Endothelial cell of umbilical vein (primary cell): ENCODE results near the gene IL1R1. TPM values are rescaled to one million over a fixed set of nuclear protein-coding genes. Genes with fewer than 3 reads are reported as not detected.

Source experiments
- BruUV-seq: library from RNA; stranded (reverse); fragments of 400-500 nt; replicated peaks from 2 replicates; lab custom pipeline; 2021; lab: Mats Ljungman, UMichigan
- CTCF ChIA-PET: fragments of 300-600, 350-600 bp; sonication (Branson Sonifier 250); formaldehyde crosslinking; loops from one replicate; lab custom pipeline; 2021; ENCODE audit warnings: antibody characterized with exemption, inconsistent platforms; lab: Charles Lee
- POLR2A ChIA-PET: fragments of 300-600, 350-600 bp; sonication (Branson Sonifier 250); formaldehyde crosslinking; loops from one replicate; lab custom pipeline; 2021; ENCODE audit warnings: antibody characterized with exemption, inconsistent platforms; lab: Charles Lee
- DNase-seq: peaks from one replicate; pipeline ENCODE4 v3.0.0-alpha.2; 2011; ENCODE audit warnings: low read depth, low spot score
- FAIRE-seq: peaks from 2 replicates; lab custom pipeline; 2011; peaks lifted over from hg19 to GRCh38; lab: Jason Lieb, UNC
- H2AFZ ChIP-seq: 2 replicates; pipeline ENCODE4 v1.6.0; 2012; ENCODE audit warnings: low read depth, low read length, control low read depth, inconsistent platforms
- H3K27ac ChIP-seq: 2 replicates; pipeline ENCODE4 v1.5.1; 2011; ENCODE audit warnings: low read depth, mild to moderate bottlenecking, control low read depth, low read length, moderate library complexity; ENCODE audit not compliant: insufficient read depth
- H3K27me3 ChIP-seq, 2 experiments: 2 replicates each; pipeline versions ENCODE4 v1.6.0 to v1.6.1; 2011; ENCODE audit warnings: low read length in 2 of 2, mixed read lengths in 1 of 2; ENCODE audit not compliant: control insufficient read depth in 2 of 2, insufficient read depth in 2 of 2
- H3K36me3 ChIP-seq, 2 experiments: 2 replicates in 1 of 2; 3 replicates in 1 of 2; pipeline ENCODE4 v1.5.1; 2011; ENCODE audit warnings: low read length in 2 of 2, mild to moderate bottlenecking in 1 of 2, moderate library complexity in 1 of 2; ENCODE audit not compliant: control insufficient read depth in 2 of 2, insufficient read depth in 2 of 2; ENCODE audit errors: extremely low read depth in 1 of 2
- H3K4me1 ChIP-seq: 3 replicates; pipeline ENCODE4 v1.5.1; 2011; ENCODE audit warnings: mild to moderate bottlenecking, low read length; ENCODE audit not compliant: control insufficient read depth, insufficient read depth; ENCODE audit errors: extremely low read depth
- H3K4me2 ChIP-seq: 2 replicates; pipeline ENCODE4 v1.6.1; 2011; ENCODE audit warnings: low read length, control low read depth, mixed read lengths; ENCODE audit not compliant: insufficient read depth
- H3K4me3 ChIP-seq, 3 experiments: fragments of 200-600 bp in 1 of 3; sonication (generic), shearing (Covaris generic) in 1 of 3; replicated peaks in 1 of 3; 2 replicates each; pipeline ENCODE4 v1.5.1; 2011 to 2016; ENCODE audit warnings: control low read depth in 3 of 3, low read length in 3 of 3, mild to moderate bottlenecking in 2 of 3, inconsistent platforms in 1 of 3, low read depth in 1 of 3, moderate library complexity in 1 of 3; ENCODE audit not compliant: insufficient read depth in 1 of 3
- H3K79me2 ChIP-seq: 2 replicates; pipeline ENCODE4 v1.6.0; 2012; ENCODE audit warnings: low read length, inconsistent platforms; ENCODE audit not compliant: control insufficient read depth, insufficient read depth
- H3K9ac ChIP-seq: replicated peaks from 2 replicates; pipeline ENCODE3; 2011; ENCODE audit warnings: low read length, control low read depth; ENCODE audit not compliant: insufficient read depth; ENCODE audit errors: extremely low read depth
- H3K9me1 ChIP-seq: replicated peaks from 3 replicates; pipeline ENCODE4 v1.6.0; 2011; ENCODE audit warnings: mild to moderate bottlenecking, low read length; ENCODE audit not compliant: control insufficient read depth, insufficient read depth; ENCODE audit errors: extremely low read depth
- H3K9me3 ChIP-seq: replicated peaks from 2 replicates; pipeline ENCODE4 v1.5.1; 2012; ENCODE audit warnings: low read length, inconsistent platforms; ENCODE audit not compliant: control insufficient read depth, insufficient read depth
- H4K20me1 ChIP-seq: replicated peaks from 2 replicates; pipeline ENCODE3; 2011; ENCODE audit warnings: mild to moderate bottlenecking, low read length; ENCODE audit not compliant: control insufficient read depth, insufficient read depth; ENCODE audit errors: extremely low read depth
- CTCF ChIP-seq, 2 donors: IDR thresholded peaks; 1 replicate in 1 of 2; 2 replicates in 1 of 2; pipeline ENCODE4 v1.5.1; 2011; ENCODE audit warnings: low read length in 2 of 2, mild to moderate bottlenecking in 2 of 2, moderate library complexity in 2 of 2, control low read depth in 1 of 2, inconsistent platforms in 1 of 2, low read depth in 1 of 2; ENCODE audit not compliant: insufficient read depth in 1 of 2; ENCODE audit errors: extremely low read depth in 1 of 2
- EZH2 ChIP-seq: IDR thresholded peaks from 2 replicates; pipeline ENCODE4 v1.6.1; 2012; ENCODE audit warnings: borderline replicate concordance, low read depth, mild to moderate bottlenecking, moderate library complexity, low read length, inconsistent platforms; ENCODE audit not compliant: severe bottlenecking
- GATA2 ChIP-seq: IDR thresholded peaks from 2 replicates; pipeline ENCODE4 v1.7.0; 2011; ENCODE audit warnings: low read depth, mild to moderate bottlenecking, moderate library complexity, mixed read lengths, low read length; ENCODE audit not compliant: insufficient read length, insufficient read depth
- JUN ChIP-seq: IDR thresholded peaks from 2 replicates; pipeline ENCODE4 v1.6.1; 2011; ENCODE audit warnings: borderline replicate concordance, low read depth; ENCODE audit not compliant: insufficient read length, insufficient read depth
- MYC ChIP-seq: IDR thresholded peaks from one replicate; pipeline ENCODE4 v1.6.1; 2011; ENCODE audit warnings: mild to moderate bottlenecking, low read depth, low read length
- POLR2A ChIP-seq: IDR thresholded peaks from 2 replicates; pipeline ENCODE4 v1.6.1; 2012; ENCODE audit warnings: low read depth, mild to moderate bottlenecking, control low read depth, low read length
- dilution Hi-C: fragments of 300-500 bp; cut with MboI; formaldehyde crosslinking; loops from one replicate; pipeline ENCODE4 v1.15.0; 2019; ENCODE audit warnings: low sequenced_read_pairs; ENCODE audit not compliant: extremely low pct_ligation_motif_present
- intact Hi-C: fragments of 100-400 bp; cut with micrococcal nuclease; formaldehyde crosslinking; loops from one replicate; pipeline ENCODE4 v1.10.0; 2022
- polyA plus RNA-seq, 4 experiments: library from polyadenylated mRNA; depleted of rRNA in 3 of 4; stranded (reverse) in 3 of 4; unstranded in 1 of 4; fragments of >200 nt; gene quantifications; 2 replicates each; pipeline versions ENCODE4 v1.2.1 to v1.2.3, GENCODE V29; 2011 to 2012; ENCODE audit warnings: missing spikeins in 1 of 4
- total RNA-seq: library from RNA; stranded (reverse); gene quantifications from 2 replicates; pipeline ENCODE4 v1.2.3, GENCODE V29; 2021

The IL1R1 gene
- total and polyA plus RNA-seq, 2 donors (not counting 3 experiments of a cell fraction or from before 2014, with no cell fraction given), result 5.4 to 5.5 TPM

GRCh38 chr2:102208774-102209173, 66.2 kb downstream of the IL1R1 start:
- Histone ChIP-seq H4K20me1 (no peaks in the 10 kb centered on the region), H3K9me1 (no peaks in the 10 kb centered on the region), H3K27ac (no peak overlapping the region), H2AFZ (no peak overlapping the region), H3K36me3 (no peaks in the 10 kb centered on the region), H3K9ac (no peak overlapping the region), H3K9me3 (no peaks in the 10 kb centered on the region), H3K4me3 (no peak overlapping the region), H3K79me2 (no peaks in the 10 kb centered on the region), H3K27me3 (no peaks in the 10 kb centered on the region), H3K4me2 (no peak overlapping the region), H3K4me1 (no peaks in the 10 kb centered on the region)
- no peak for TF ChIP-seq POLR2A
- no peak for TF ChIP-seq EZH2
- no peak for TF ChIP-seq GATA2
- no peak for TF ChIP-seq CTCF (IDR thresholded peaks at IDR 0.05; ENCODE audit: extremely low read depth in 1 of 2, insufficient read depth in 1 of 2, low read depth in 1 of 2, low read length in 2 of 2)
- FAIRE-seq, result no peak
- no TSS peak for BruUV-seq
- DNase-seq, result no peak
- ChIA-PET CTCF (no interaction called here), POLR2A (no interaction called here)
- intact Hi-C loops (no loop called here), dilution Hi-C loops (no loop called here)

- intact Hi-C loops, result no loop called here
- POLR2A ChIA-PET, result no interaction called here
- H3K36me3 ChIP-seq, result no peaks in the 10 kb centered on the region
Observed at GRCh38 chr2:102209474-102209873, 66.9 kb downstream of the IL1R1 start.

More at GRCh38 chr2:102209474-102209873, 66.9 kb downstream of the IL1R1 start:
- H4K20me1 ChIP-seq, result no peaks in the 10 kb centered on the region
- no peak for DNase-seq
- no peak overlapping the region for H3K27ac ChIP-seq
- no peaks in the 10 kb centered on the region for H3K9me3 ChIP-seq
- no peak overlapping the region for H3K4me3 ChIP-seq
- dilution Hi-C loops, result no loop called here
- TF ChIP-seq POLR2A, result no peak
- no peak for TF ChIP-seq MYC
- no peak for TF ChIP-seq CTCF (IDR thresholded peaks at IDR 0.05; ENCODE audit: extremely low read depth in 1 of 2, insufficient read depth in 1 of 2, low read depth in 1 of 2, low read length in 2 of 2)
- no peak for TF ChIP-seq EZH2
- no peak for TF ChIP-seq JUN
- no peak for TF ChIP-seq GATA2
- CTCF ChIA-PET, result interaction anchor here (1.0 kb wide), 1 partner anchor 189 kb away, joined by 3 read pairs; no protein-coding TSS in a partner anchor
- BruUV-seq, result no TSS peak
- no peaks in the 10 kb centered on the region for H3K79me2 ChIP-seq
- FAIRE-seq, result no peak
- no peaks in the 10 kb centered on the region for H3K4me1 ChIP-seq
- H3K9me1 ChIP-seq, result no peaks in the 10 kb centered on the region
- no peaks in the 10 kb centered on the region for H3K27me3 ChIP-seq
- H3K9ac ChIP-seq, result no peak overlapping the region
- no peak overlapping the region for H2AFZ ChIP-seq
- H3K4me2 ChIP-seq, result no peak overlapping the region
